Measurements from ENCODE around the gene NCAM1.

Gene NCAM1

GRCh38 chr11:113177671-113178070 lies 216.5 kb downstream of the NCAM1 start:
- Histone ChIP-seq H3K36me3 (no peaks in the 10 kb centered on the region), H3K4me3 (ENCODE audit: low read depth, low read length) (no peak overlapping the region), H3K27ac (no peak overlapping the region), H3K9me3 (ENCODE audit: severe bottlenecking) (no peaks in the 10 kb centered on the region), H3K27me3 (ENCODE audit: insufficient read depth, low read depth, severe bottlenecking) (no peaks in the 10 kb centered on the region)
- TF ChIP-seq, protein P1, sequence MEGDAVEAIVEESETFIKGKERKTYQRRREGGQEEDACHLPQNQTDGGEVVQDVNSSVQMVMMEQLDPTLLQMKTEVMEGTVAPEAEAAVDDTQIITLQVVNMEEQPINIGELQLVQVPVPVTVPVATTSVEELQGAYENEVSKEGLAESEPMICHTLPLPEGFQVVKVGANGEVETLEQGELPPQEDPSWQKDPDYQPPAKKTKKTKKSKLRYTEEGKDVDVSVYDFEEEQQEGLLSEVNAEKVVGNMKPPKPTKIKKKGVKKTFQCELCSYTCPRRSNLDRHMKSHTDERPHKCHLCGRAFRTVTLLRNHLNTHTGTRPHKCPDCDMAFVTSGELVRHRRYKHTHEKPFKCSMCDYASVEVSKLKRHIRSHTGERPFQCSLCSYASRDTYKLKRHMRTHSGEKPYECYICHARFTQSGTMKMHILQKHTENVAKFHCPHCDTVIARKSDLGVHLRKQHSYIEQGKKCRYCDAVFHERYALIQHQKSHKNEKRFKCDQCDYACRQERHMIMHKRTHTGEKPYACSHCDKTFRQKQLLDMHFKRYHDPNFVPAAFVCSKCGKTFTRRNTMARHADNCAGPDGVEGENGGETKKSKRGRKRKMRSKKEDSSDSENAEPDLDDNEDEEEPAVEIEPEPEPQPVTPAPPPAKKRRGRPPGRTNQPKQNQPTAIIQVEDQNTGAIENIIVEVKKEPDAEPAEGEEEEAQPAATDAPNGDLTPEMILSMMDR (IDR thresholded peaks at IDR 0.05; ENCODE audit: low read depth, low read length), result no peak
- DNase-seq, result no peak

DNA sequence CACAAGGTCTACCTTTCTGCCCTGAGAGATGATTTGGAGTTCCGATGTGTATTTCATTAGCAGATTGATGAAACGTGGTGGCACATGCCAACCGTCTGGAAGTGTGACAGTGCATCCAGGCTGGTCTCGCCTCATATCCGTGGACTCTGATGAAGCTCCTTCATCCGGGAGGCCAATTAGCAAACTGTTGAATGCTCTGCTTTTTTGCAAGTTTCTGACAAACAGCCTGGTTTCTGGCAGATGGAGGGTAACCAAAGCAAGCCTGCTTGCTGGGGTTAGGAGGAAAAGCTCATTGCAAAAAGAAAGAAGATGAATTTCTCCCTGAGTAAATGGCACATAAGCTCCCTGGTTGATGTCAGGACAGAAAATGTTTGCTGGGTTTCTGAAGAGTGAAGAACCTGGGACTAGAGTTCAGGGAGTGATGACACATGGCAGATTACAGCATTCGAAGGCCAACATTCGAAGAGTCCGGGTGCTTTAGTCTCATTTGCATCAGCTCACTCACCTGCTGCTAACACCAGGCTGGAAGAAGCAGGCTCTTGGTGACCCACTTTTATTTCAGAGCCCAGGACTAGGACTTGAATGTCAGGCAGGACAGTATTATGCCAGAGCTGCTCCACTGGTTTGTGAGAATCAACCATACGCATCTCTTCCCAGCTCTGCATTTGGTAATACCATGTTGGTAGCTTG lies 217.3 kb downstream of the NCAM1 start:
- H3K36me3 ChIP-seq, result no peaks in the 10 kb centered on the region
- DNase-seq, result no peak
- no peak overlapping the region for H3K4me3 ChIP-seq (ENCODE audit: low read depth, low read length)
- TF ChIP-seq, protein P1 (IDR thresholded peaks at IDR 0.05; ENCODE audit: low read depth, low read length), result no peak
- no peaks in the 10 kb centered on the region for H3K9me3 ChIP-seq (ENCODE audit: severe bottlenecking)
- no peak overlapping the region for H3K27ac ChIP-seq
- H3K27me3 ChIP-seq (ENCODE audit: insufficient read depth, low read depth, severe bottlenecking), result no peaks in the 10 kb centered on the region

DNA sequence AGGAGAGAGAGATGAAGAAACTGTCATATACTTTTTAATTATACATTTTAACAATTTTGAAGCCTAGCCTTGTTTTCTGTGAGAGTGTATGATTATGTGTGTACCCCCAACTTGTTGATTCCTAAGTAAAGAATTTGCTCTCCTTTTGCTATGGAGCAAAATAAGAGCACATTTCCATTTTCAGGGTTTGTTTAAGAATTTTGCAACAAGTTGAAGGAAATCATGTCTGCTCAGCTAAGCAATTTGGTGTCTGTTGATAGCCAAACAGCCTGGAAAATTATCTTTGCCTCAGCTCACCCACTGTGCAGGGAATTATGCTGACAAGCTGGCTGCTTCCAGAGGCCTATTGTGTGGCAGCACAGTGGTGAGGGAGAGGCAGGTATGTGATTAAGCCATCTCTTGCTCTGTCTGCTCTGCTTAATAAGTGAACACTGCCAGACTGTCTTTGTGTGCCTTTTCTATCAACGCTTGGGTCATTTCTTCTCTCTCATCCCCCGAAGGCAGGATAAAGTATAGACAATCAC lies 218.0 kb downstream of the NCAM1 start:
- H3K36me3 ChIP-seq, result no peaks in the 10 kb centered on the region
- no peak overlapping the region for H3K4me3 ChIP-seq (ENCODE audit: low read depth, low read length)
- TF ChIP-seq, protein P1 (IDR thresholded peaks at IDR 0.05; ENCODE audit: low read depth, low read length), result no peak
- DNase-seq, result peak; percentile 21
- no peaks in the 10 kb centered on the region for H3K27me3 ChIP-seq (ENCODE audit: insufficient read depth, low read depth, severe bottlenecking)
- H3K27ac ChIP-seq, result no peak overlapping the region
- no peaks in the 10 kb centered on the region for H3K9me3 ChIP-seq (ENCODE audit: severe bottlenecking)

DNA sequence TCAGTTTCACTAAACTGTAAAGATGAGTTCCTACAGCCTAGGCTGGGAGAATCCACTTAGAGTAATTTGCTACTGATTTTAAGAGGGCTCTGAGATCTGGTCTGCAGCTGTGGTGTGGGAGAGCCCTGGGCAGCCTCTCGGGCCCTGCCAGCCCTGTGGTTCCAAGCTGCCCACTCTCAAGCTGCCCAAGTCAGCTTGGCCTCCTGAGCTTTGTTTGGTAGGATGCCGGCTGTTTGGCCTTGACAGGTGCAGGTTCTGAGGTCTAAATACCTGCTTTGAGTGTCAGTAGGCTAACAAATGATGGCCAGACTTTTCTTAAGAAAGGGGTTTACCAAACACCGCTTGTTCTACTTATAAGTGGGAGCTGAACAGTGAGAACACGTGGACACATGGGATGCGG lies 219.9 kb downstream of the NCAM1 start:
- TF ChIP-seq, protein P1 (IDR thresholded peaks at IDR 0.05; ENCODE audit: low read depth, low read length), result no peak
- Histone ChIP-seq H3K36me3 (no peaks in the 10 kb centered on the region), H3K27ac (no peak overlapping the region), H3K9me3 (ENCODE audit: severe bottlenecking) (no peaks in the 10 kb centered on the region), H3K27me3 (ENCODE audit: insufficient read depth, low read depth, severe bottlenecking) (no peaks in the 10 kb centered on the region), H3K4me3 (ENCODE audit: low read depth, low read length) (no peak overlapping the region)
- no peak for DNase-seq

GRCh38 chr11:113182288-113182687 lies 221.1 kb downstream of the NCAM1 start:
- no peak for DNase-seq
- H3K36me3 ChIP-seq, result no peaks in the 10 kb centered on the region
- H3K27me3 ChIP-seq (ENCODE audit: insufficient read depth, low read depth, severe bottlenecking), result no peaks in the 10 kb centered on the region
- TF ChIP-seq, protein P1 (IDR thresholded peaks at IDR 0.05; ENCODE audit: low read depth, low read length), result no peak
- H3K9me3 ChIP-seq (ENCODE audit: severe bottlenecking), result no peaks in the 10 kb centered on the region
- H3K4me3 ChIP-seq (ENCODE audit: low read depth, low read length), result no peak overlapping the region
- no peak overlapping the region for H3K27ac ChIP-seq

- Histone ChIP-seq H3K9me3 (ENCODE audit: severe bottlenecking) (no peaks in the 10 kb centered on the region), H3K27me3 (ENCODE audit: insufficient read depth, low read depth, severe bottlenecking) (no peaks in the 10 kb centered on the region), H3K36me3 (no peaks in the 10 kb centered on the region), H3K27ac (no peak overlapping the region), H3K4me3 (ENCODE audit: low read depth, low read length) (no peak overlapping the region)
- TF ChIP-seq, protein P1 (IDR thresholded peaks at IDR 0.05; ENCODE audit: low read depth, low read length), result no peak
- no peak for DNase-seq
Measured at GRCh38 chr11:113184498-113184897, 223.3 kb downstream of the NCAM1 start.

Data from WERI-Rb-1 (cell line).